B cell (primary cell): ENCODE results near the gene MBD6. TPM values are rescaled to one million over a fixed set of nuclear protein-coding genes. Genes with fewer than 3 reads are reported as not detected.

Source experiments
- ATAC-seq: fragments of 200-7000 bp; cut with Tn5 transposase; one replicate; pipeline ENCODE4 v1.10.0; 2021; ENCODE audit warnings: low read depth, mild to moderate bottlenecking, moderate number of reproducible peaks, moderate library complexity
- CTCF ChIA-PET: fragments of 350-600 bp; sonication (Branson Sonifier 250); formaldehyde crosslinking; loops from one replicate; lab custom pipeline; 2021; ENCODE audit warnings: antibody characterized with exemption, inconsistent platforms; lab: Charles Lee
- POLR2A ChIA-PET: fragments of 350-600 bp; sonication (Branson Sonifier 250); formaldehyde crosslinking; loops from one replicate; lab custom pipeline; 2021; ENCODE audit warnings: antibody characterized with exemption; lab: Charles Lee
- DNase-seq: peaks from one replicate; pipeline ENCODE4 v3.0.0; 2013
- H2AFZ ChIP-seq: 2 replicates; pipeline ENCODE4 v1.6.1; 2012; ENCODE audit warnings: mild to moderate bottlenecking, low read depth, low read length; ENCODE audit not compliant: insufficient read depth, poor library complexity, severe bottlenecking
- H3K27ac ChIP-seq, 2 donors: 1 replicate in 1 of 2; 2 replicates in 1 of 2; pipeline ENCODE4 v1.5.1; 2012 to 2013; ENCODE audit warnings: low read length in 2 of 2, mild to moderate bottlenecking in 2 of 2, moderate library complexity in 1 of 2
- H3K27me3 ChIP-seq, 4 experiments: fragments of 200-600 bp in 1 of 4; sonication (generic) in 1 of 4; replicated peaks in 1 of 4; 1 replicate in 2 of 4; 2 replicates in 2 of 4; pipeline versions ENCODE4 v1.6.1 to v1.7.0; 2013 to 2016; ENCODE audit warnings: low read length in 3 of 4, mild to moderate bottlenecking in 2 of 4, mixed read lengths in 1 of 4, moderate library complexity in 1 of 4; ENCODE audit not compliant: insufficient read depth in 4 of 4, control insufficient read depth in 3 of 4; ENCODE audit errors: control extremely low read depth in 1 of 4
- H3K36me3 ChIP-seq, 2 experiments: replicated peaks in 1 of 2; 1 replicate in 1 of 2; 2 replicates in 1 of 2; pipeline versions ENCODE4 v1.6.1 to v1.7.1; 2013; ENCODE audit warnings: low read length in 1 of 2; ENCODE audit not compliant: insufficient read depth in 2 of 2, control insufficient read depth in 1 of 2; ENCODE audit errors: control extremely low read depth in 1 of 2, extremely low read depth in 1 of 2
- H3K4me1 ChIP-seq, 2 donors: fragments of 200-600 bp in 1 of 2; sonication (generic) in 1 of 2; 1 replicate in 1 of 2; 2 replicates in 1 of 2; pipeline versions ENCODE4 v1.5.1 to v1.6.1; 2013 to 2017; ENCODE audit warnings: low read length in 2 of 2; ENCODE audit not compliant: control insufficient read depth in 2 of 2, insufficient read depth in 2 of 2
- H3K4me2 ChIP-seq: replicated peaks from 2 replicates; pipeline ENCODE3; 2012; ENCODE audit warnings: mild to moderate bottlenecking, low read depth, low read length; ENCODE audit not compliant: poor library complexity, severe bottlenecking
- H3K4me3 ChIP-seq, 5 experiments: fragments of 200-600 bp in 1 of 5; sonication (generic) in 1 of 5; 1 replicate in 3 of 5; 2 replicates in 2 of 5; pipeline versions ENCODE4 v1.5.1 to v1.7.0; 2011 to 2016; ENCODE audit warnings: low read length in 4 of 5, mild to moderate bottlenecking in 4 of 5, low read depth in 2 of 5, control low read depth in 1 of 5, moderate library complexity in 1 of 5; ENCODE audit not compliant: insufficient read depth in 1 of 5; ENCODE audit errors: control extremely low read depth in 1 of 5, extremely low read depth in 1 of 5
- H3K79me2 ChIP-seq: fragments of 200-600 bp; sonication (generic); one replicate; pipeline ENCODE4 v1.6.0; 2016; ENCODE audit warnings: low read length; ENCODE audit not compliant: control insufficient read depth, insufficient read depth
- H3K9ac ChIP-seq: fragments of 200-600 bp; sonication (generic); 2 replicates; pipeline ENCODE4 v1.6.1; 2017; ENCODE audit warnings: mild to moderate bottlenecking, low read length, moderate library complexity
- H3K9me3 ChIP-seq, 3 donors: one replicate each; pipeline versions ENCODE4 v1.6.1 to v1.7.1; 2013; ENCODE audit warnings: low read length in 2 of 3; ENCODE audit not compliant: control insufficient read depth in 2 of 3, insufficient read depth in 1 of 3; ENCODE audit errors: control extremely low read depth in 1 of 3
- H4K20me1 ChIP-seq: 2 replicates; pipeline ENCODE4 v1.6.0; 2012; ENCODE audit warnings: mild to moderate bottlenecking, low read length; ENCODE audit not compliant: insufficient read depth, control insufficient read depth, poor library complexity, severe bottlenecking
- H3K27ac Mint-ChIP-seq: one replicate; pipeline ENCODE4 v1.8.0; 2021; ENCODE audit warnings: mixed read lengths
- H3K27me3 Mint-ChIP-seq: one replicate; pipeline ENCODE4 v1.8.0; 2021; ENCODE audit warnings: mixed read lengths
- H3K4me1 Mint-ChIP-seq: one replicate; pipeline ENCODE4 v1.8.0; 2021; ENCODE audit warnings: mixed read lengths
- H3K4me3 Mint-ChIP-seq: one replicate; pipeline ENCODE4 v1.8.0; 2021; ENCODE audit warnings: mixed read lengths
- H3K9me3 Mint-ChIP-seq: one replicate; pipeline ENCODE4 v1.8.0; 2022; ENCODE audit warnings: mixed read lengths; ENCODE audit not compliant: insufficient read depth
- EZH2 ChIP-seq: IDR thresholded peaks from 2 replicates; pipeline ENCODE4 v1.6.1; 2012; ENCODE audit warnings: borderline replicate concordance, low read depth, mild to moderate bottlenecking, moderate library complexity, low read length; ENCODE audit not compliant: insufficient read depth, poor library complexity, severe bottlenecking
- WGBS: methylation state at CpG from one replicate; pipeline ENCODE4 v1.1.5; 2013; ENCODE audit warnings: missing lambda C conversion rate; ENCODE audit not compliant: insufficient coverage; 5-methylcytosine and 5-hydroxymethylcytosine counted together
- intact Hi-C: fragments of 100-400 bp; cut with micrococcal nuclease; formaldehyde crosslinking; loops from one replicate; pipeline ENCODE4 v1.10.0; 2022
- polyA plus RNA-seq: library from polyadenylated mRNA; depleted of rRNA; stranded (reverse); fragments of >200 nt; gene quantifications from 2 replicates; pipeline ENCODE4 v1.2.3, GENCODE V29; 2012
- total RNA-seq, 2 donors: library from RNA; stranded (reverse); fragments of 120-200 nt in 1 of 2; gene quantifications; 1 replicate in 1 of 2; 2 replicates in 1 of 2; pipeline versions ENCODE4 v1.2.3 to v1.2.4, GENCODE V29; 2013 to 2022
- TF ChIP-seq, protein P1 (sequence below): fragments of 200-600 bp; IDR thresholded peaks from one replicate; pipeline ENCODE4 v1.8.0; 2022; ENCODE audit warnings: antibody characterized with exemption, mild to moderate bottlenecking

MBD6 gene
- total and polyA plus RNA-seq, 2 donors (not counting 1 experiment from before 2014, with no cell fraction given) = 39.4 to 121 TPM

DNA sequence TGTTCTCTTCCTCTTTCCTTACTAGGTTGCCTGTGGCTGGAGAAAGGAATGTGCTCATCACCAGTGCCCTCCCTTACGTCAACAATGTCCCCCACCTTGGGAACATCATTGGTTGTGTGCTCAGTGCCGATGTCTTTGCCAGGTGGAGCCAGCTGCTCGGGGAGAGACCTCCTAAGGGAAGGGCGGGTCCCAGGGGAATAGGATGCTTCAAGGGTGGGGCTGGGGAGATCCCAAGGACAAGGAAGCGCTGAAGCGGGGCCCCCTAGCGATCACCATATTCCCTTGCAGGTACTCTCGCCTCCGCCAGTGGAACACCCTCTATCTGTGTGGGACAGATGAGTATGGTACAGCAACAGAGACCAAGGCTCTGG, 24.5 kb upstream of the MBD6 start:
- no peaks in the 10 kb centered on the region for H4K20me1 ChIP-seq
- no peaks in the 10 kb centered on the region for H3K4me1 ChIP-seq
- H2AFZ ChIP-seq = no peak overlapping the region
- DNase-seq (no peak), ATAC-seq (no peak)
- no peaks in the 10 kb centered on the region for H3K9me3 ChIP-seq
- peaks cover 3 to 58% of the 10 kb centered on the region in 2 experiments for H3K36me3 ChIP-seq
- Mint-ChIP-seq H3K4me1 (peaks cover 4% of the 10 kb centered on the region), H3K27me3 (no peaks in the 10 kb centered on the region), H3K27ac (no peak overlapping the region), H3K4me3 (no peak overlapping the region), H3K9me3 (no peaks in the 10 kb centered on the region)
- peaks cover 28% of the 10 kb centered on the region for H3K79me2 ChIP-seq
- no peak for TF ChIP-seq EZH2
- TF ChIP-seq, protein P1, sequence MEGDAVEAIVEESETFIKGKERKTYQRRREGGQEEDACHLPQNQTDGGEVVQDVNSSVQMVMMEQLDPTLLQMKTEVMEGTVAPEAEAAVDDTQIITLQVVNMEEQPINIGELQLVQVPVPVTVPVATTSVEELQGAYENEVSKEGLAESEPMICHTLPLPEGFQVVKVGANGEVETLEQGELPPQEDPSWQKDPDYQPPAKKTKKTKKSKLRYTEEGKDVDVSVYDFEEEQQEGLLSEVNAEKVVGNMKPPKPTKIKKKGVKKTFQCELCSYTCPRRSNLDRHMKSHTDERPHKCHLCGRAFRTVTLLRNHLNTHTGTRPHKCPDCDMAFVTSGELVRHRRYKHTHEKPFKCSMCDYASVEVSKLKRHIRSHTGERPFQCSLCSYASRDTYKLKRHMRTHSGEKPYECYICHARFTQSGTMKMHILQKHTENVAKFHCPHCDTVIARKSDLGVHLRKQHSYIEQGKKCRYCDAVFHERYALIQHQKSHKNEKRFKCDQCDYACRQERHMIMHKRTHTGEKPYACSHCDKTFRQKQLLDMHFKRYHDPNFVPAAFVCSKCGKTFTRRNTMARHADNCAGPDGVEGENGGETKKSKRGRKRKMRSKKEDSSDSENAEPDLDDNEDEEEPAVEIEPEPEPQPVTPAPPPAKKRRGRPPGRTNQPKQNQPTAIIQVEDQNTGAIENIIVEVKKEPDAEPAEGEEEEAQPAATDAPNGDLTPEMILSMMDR = no peak
- CTCF ChIA-PET = no interaction called here
- H3K4me2 ChIP-seq = no peak overlapping the region
- no peak overlapping the region for H3K9ac ChIP-seq
- WGBS = 98% methylated on average over 6 of the region's 9 CpGs
- no peak overlapping the region for H3K27ac ChIP-seq
- no peaks in the 10 kb centered on the region for H3K27me3 ChIP-seq
- intact Hi-C loops = no loop called here
- POLR2A ChIA-PET = no interaction called here
- H3K4me3 ChIP-seq = no peak overlapping the region

DNA sequence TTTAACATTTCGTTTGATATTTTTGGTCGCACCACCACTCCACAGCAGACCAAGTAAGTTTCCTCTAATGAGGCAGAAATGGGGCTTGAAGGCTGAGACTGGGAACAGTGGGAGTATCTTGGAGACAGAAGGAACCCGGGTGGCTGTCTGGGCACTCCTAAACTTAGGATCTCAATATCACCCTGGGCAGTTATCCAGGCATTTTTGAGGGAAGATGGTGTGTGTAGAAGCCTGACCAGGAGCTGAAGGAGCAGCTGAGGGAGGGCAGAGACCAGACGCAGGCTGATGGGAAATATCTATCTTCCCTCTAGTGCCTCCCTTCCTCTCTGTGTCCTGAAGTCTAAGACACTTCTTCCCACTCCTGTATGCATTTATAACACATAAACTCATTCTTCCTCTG, 24.1 kb upstream of the MBD6 start:
- peaks cover 4% of the 10 kb centered on the region for H3K4me1 Mint-ChIP-seq
- ChIA-PET CTCF (no interaction called here), POLR2A (no interaction called here)
- no peak overlapping the region for H3K27ac Mint-ChIP-seq
- no peak overlapping the region for H3K4me2 ChIP-seq
- H3K9me3 ChIP-seq = no peaks in the 10 kb centered on the region
- H3K4me3 ChIP-seq = no peak overlapping the region
- H3K9me3 Mint-ChIP-seq = no peaks in the 10 kb centered on the region
- H3K27me3 ChIP-seq = no peaks in the 10 kb centered on the region
- ATAC-seq (no peak), DNase-seq (no peak)
- no peak overlapping the region for H3K4me3 Mint-ChIP-seq
- peaks cover 28% of the 10 kb centered on the region for H3K79me2 ChIP-seq
- peaks cover 3 to 58% of the 10 kb centered on the region in 2 experiments for H3K36me3 ChIP-seq
- TF ChIP-seq EZH2 = no peak
- TF ChIP-seq, protein P1 = no peak
- no peaks in the 10 kb centered on the region for H4K20me1 ChIP-seq
- 100% methylated on average over 3 of the region's 4 CpGs for WGBS
- no peak overlapping the region for H3K9ac ChIP-seq
- no peaks in the 10 kb centered on the region for H3K4me1 ChIP-seq
- intact Hi-C loops = no loop called here
- no peak overlapping the region for H3K27ac ChIP-seq
- H2AFZ ChIP-seq = no peak overlapping the region
- H3K27me3 Mint-ChIP-seq = no peaks in the 10 kb centered on the region
